Neural progenitor cell (in vitro differentiated cells): ENCODE measurements around the gene ARRDC4. TPM values are rescaled to one million over a fixed set of nuclear protein-coding genes. Genes with fewer than 3 reads are reported as not detected.

Experiments
- DNase-seq: peaks from one replicate; pipeline ENCODE4 v3.0.0-alpha.2; 2016; ENCODE audit warnings: low spot score
- H2AFZ ChIP-seq: fragments of 200-600 bp; sonication (generic); replicated peaks from 2 replicates; pipeline ENCODE4 v1.6.1; 2016; ENCODE audit warnings: antibody characterized with exemption
- H3F3A ChIP-seq: fragments of 200-600 bp; sonication (generic); 2 replicates; pipeline ENCODE4 v1.6.1; 2016; ENCODE audit warnings: antibody characterized with exemption, low read depth
- H3K27ac ChIP-seq: fragments of 200-600 bp; sonication (generic); 2 replicates; pipeline ENCODE4 v1.5.1; 2016; ENCODE audit warnings: mild to moderate bottlenecking
- H3K27me3 ChIP-seq: fragments of 200-600 bp; sonication (generic); 2 replicates; pipeline ENCODE4 v1.6.1; 2016; ENCODE audit warnings: mild to moderate bottlenecking, moderate library complexity
- H3K36me3 ChIP-seq: fragments of 200-600 bp; sonication (generic); 2 replicates; pipeline ENCODE4 v1.5.1; 2016
- H3K4me1 ChIP-seq: fragments of 200-600 bp; sonication (generic); 2 replicates; pipeline ENCODE4 v1.6.1; 2016; ENCODE audit warnings: mixed run types
- H3K4me2 ChIP-seq: fragments of 200-600 bp; sonication (generic); 2 replicates; pipeline ENCODE4 v1.6.1; 2016
- H3K4me3 ChIP-seq: fragments of 200-600 bp; sonication (generic); 2 replicates; pipeline ENCODE4 v1.5.1; 2016
- H3K79me2 ChIP-seq: fragments of 200-600 bp; sonication (generic); 2 replicates; pipeline ENCODE4 v1.6.1; 2016; ENCODE audit warnings: low read depth
- H3K9ac ChIP-seq: fragments of 200-600 bp; sonication (generic); 2 replicates; pipeline ENCODE4 v1.6.1; 2016
- H3K9me3 ChIP-seq: fragments of 200-600 bp; sonication (generic); 2 replicates; pipeline ENCODE4 v1.5.1; 2016; ENCODE audit warnings: low read depth
- H4K20me1 ChIP-seq: fragments of 200-600 bp; sonication (generic); 2 replicates; pipeline ENCODE4 v1.6.1; 2016; ENCODE audit warnings: low read depth
- H3K27ac Mint-ChIP-seq: 3 replicates; pipeline ENCODE4 v1.8.0; 2021; ENCODE audit warnings: mixed read lengths
- H3K27me3 Mint-ChIP-seq: 2 replicates; pipeline ENCODE4 v1.8.0; 2022; ENCODE audit warnings: low read depth, mild to moderate bottlenecking, inconsistent platforms, moderate library complexity, mixed read lengths; ENCODE audit not compliant: insufficient read depth
- H3K36me3 Mint-ChIP-seq: 3 replicates; pipeline ENCODE4 v1.8.0; 2021; ENCODE audit warnings: mixed read lengths
- H3K4me1 Mint-ChIP-seq: 3 replicates; pipeline ENCODE4 v1.8.0; 2021; ENCODE audit warnings: mixed read lengths
- H3K4me3 Mint-ChIP-seq: 3 replicates; pipeline ENCODE4 v1.8.0; 2021; ENCODE audit warnings: mild to moderate bottlenecking, moderate library complexity, mixed read lengths
- H3K9me3 Mint-ChIP-seq: 3 replicates; pipeline ENCODE4 v1.8.0; 2020; ENCODE audit warnings: mixed read lengths
- CTCF ChIP-seq: fragments of 200-600 bp; sonication (generic); IDR thresholded peaks from 2 replicates; pipeline ENCODE4 v1.5.1; 2017; ENCODE audit warnings: antibody characterized with exemption, mild to moderate bottlenecking
- EZH2 ChIP-seq: fragments of 200-600 bp; sonication (generic); IDR thresholded peaks from 2 replicates; pipeline ENCODE4 v1.6.1; 2017; ENCODE audit warnings: antibody characterized with exemption, mild to moderate bottlenecking, moderate library complexity
- EZH2phosphoT487 ChIP-seq: fragments of 200-600 bp; sonication (generic); IDR thresholded peaks from 2 replicates; pipeline ENCODE4 v1.6.1; 2017; ENCODE audit warnings: antibody characterized with exemption
- total RNA-seq: library from RNA; depleted of rRNA; stranded (reverse); fragments of >200 nt; gene quantifications from 2 replicates; pipeline ENCODE4 v1.2.3, GENCODE V29; 2015; ENCODE audit warnings: low replicate concordance

ARRDC4 gene
- total RNA-seq, 1 donor from 2014 or later: 28.2 TPM

GRCh38 chr15:97941572-97941971, 18.9 kb upstream of the ARRDC4 start:
- no peak overlapping the region for H3K4me2 ChIP-seq
- no peaks in the 10 kb centered on the region for H3K9me3 ChIP-seq
- no peaks in the 10 kb centered on the region for H3K36me3 ChIP-seq
- H3F3A ChIP-seq: no peaks in the 10 kb centered on the region
- H2AFZ ChIP-seq: no peak overlapping the region
- H3K9me3 Mint-ChIP-seq: no peaks in the 10 kb centered on the region
- no peaks in the 10 kb centered on the region for H3K4me1 Mint-ChIP-seq
- no peak overlapping the region for H3K27ac Mint-ChIP-seq
- H3K4me1 ChIP-seq: no peaks in the 10 kb centered on the region
- no peaks in the 10 kb centered on the region for H4K20me1 ChIP-seq
- H3K27ac ChIP-seq: no peak overlapping the region
- no peak for DNase-seq
- no peaks in the 10 kb centered on the region for H3K36me3 Mint-ChIP-seq
- H3K4me3 ChIP-seq: no peak overlapping the region
- H3K79me2 ChIP-seq: no peaks in the 10 kb centered on the region
- H3K27me3 ChIP-seq: no peaks in the 10 kb centered on the region
- H3K27me3 Mint-ChIP-seq: peaks cover 3% of the 10 kb centered on the region
- TF ChIP-seq EZH2phosphoT487 (no peak), CTCF (no peak), EZH2 (no peak)
- H3K9ac ChIP-seq: no peak overlapping the region
- no peak overlapping the region for H3K4me3 Mint-ChIP-seq

GRCh38 chr15:97944724-97945123, 15.8 kb upstream of the ARRDC4 start:
- Mint-ChIP-seq H3K4me1 (no peaks in the 10 kb centered on the region), H3K4me3 (no peak overlapping the region), H3K9me3 (no peaks in the 10 kb centered on the region), H3K36me3 (no peaks in the 10 kb centered on the region), H3K27me3 (no peaks in the 10 kb centered on the region), H3K27ac (no peak overlapping the region)
- Histone ChIP-seq H4K20me1 (no peaks in the 10 kb centered on the region), H2AFZ (no peak overlapping the region), H3K36me3 (no peaks in the 10 kb centered on the region), H3K9ac (no peak overlapping the region), H3K4me3 (no peak overlapping the region), H3K4me1 (no peaks in the 10 kb centered on the region), H3K27ac (no peak overlapping the region), H3F3A (no peaks in the 10 kb centered on the region), H3K4me2 (no peak overlapping the region), H3K79me2 (no peaks in the 10 kb centered on the region), H3K27me3 (no peaks in the 10 kb centered on the region), H3K9me3 (no peaks in the 10 kb centered on the region)
- DNase-seq: peak; percentile 14
- no peak for TF ChIP-seq EZH2phosphoT487
- TF ChIP-seq CTCF: no peak
- no peak for TF ChIP-seq EZH2

- Mint-ChIP-seq H3K27me3 (no peaks in the 10 kb centered on the region), H3K4me1 (no peaks in the 10 kb centered on the region), H3K4me3 (no peak overlapping the region), H3K9me3 (no peaks in the 10 kb centered on the region), H3K36me3 (no peaks in the 10 kb centered on the region), H3K27ac (no peak overlapping the region)
- no peak overlapping the region for H3K27ac ChIP-seq
- no peaks in the 10 kb centered on the region for H3K36me3 ChIP-seq
- H3K9me3 ChIP-seq: no peaks in the 10 kb centered on the region
- H3K4me3 ChIP-seq: no peak overlapping the region
- H4K20me1 ChIP-seq: no peaks in the 10 kb centered on the region
- no peaks in the 10 kb centered on the region for H3F3A ChIP-seq
- no peak overlapping the region for H2AFZ ChIP-seq
- H3K27me3 ChIP-seq: no peaks in the 10 kb centered on the region
- H3K4me2 ChIP-seq: no peak overlapping the region
- no peaks in the 10 kb centered on the region for H3K79me2 ChIP-seq
- H3K9ac ChIP-seq: no peak overlapping the region
- no peak for TF ChIP-seq CTCF
- TF ChIP-seq EZH2: no peak
- no peak for TF ChIP-seq EZH2phosphoT487
- H3K4me1 ChIP-seq: no peaks in the 10 kb centered on the region
- DNase-seq: no peak
Observed at GRCh38 chr15:97947465-97948260, 12.8 kb upstream of the ARRDC4 start.
